IMR-90 (cell line): Measurements from ENCODE around the gene PPARD.

ENCODE experiments used
- CEBPB ChIP-seq: IDR thresholded peaks from 2 replicates; pipeline ENCODE4 v1.6.1; 2012; ENCODE audit warnings: low read depth, low read length, improper control_type of control experiment
- MAFK ChIP-seq: IDR thresholded peaks from 2 replicates; pipeline ENCODE4 v1.6.1; 2012; ENCODE audit warnings: low read depth, low read length, improper control_type of control experiment
- MAZ ChIP-seq: IDR thresholded peaks from 2 replicates; pipeline ENCODE4 v1.6.1; 2012; ENCODE audit warnings: low read depth, mild to moderate bottlenecking, low read length, improper control_type of control experiment, moderate library complexity, borderline replicate concordance
- POLR2A ChIP-seq: IDR thresholded peaks from 2 replicates; pipeline ENCODE4 v1.6.1; 2012; ENCODE audit warnings: mild to moderate bottlenecking, low read depth, low read length
- RFX5 ChIP-seq: IDR thresholded peaks from 2 replicates; pipeline ENCODE4 v1.8.0; 2012; ENCODE audit warnings: low read depth, mild to moderate bottlenecking, low read length, moderate library complexity
- SMC3 ChIP-seq: fragments of 150-350 bp; IDR thresholded peaks from 2 replicates; pipeline ENCODE4 v1.6.1; 2016; ENCODE audit warnings: low read depth, mild to moderate bottlenecking, antibody characterized with exemption, low read length, moderate library complexity
- TF ChIP-seq, protein P1 (sequence below): conservative IDR thresholded peaks from 2 replicates; pipeline ENCODE4 v1.5.1; 2012; ENCODE audit warnings: mild to moderate bottlenecking, low read depth, low read length, improper control_type of control experiment
- TF ChIP-seq, protein P2 (sequence below): fragments of 150-350 bp; IDR thresholded peaks from 2 replicates; pipeline ENCODE4 v1.6.1; 2017; ENCODE audit warnings: mild to moderate bottlenecking, antibody characterized with exemption, low read length, low read depth

DNA sequence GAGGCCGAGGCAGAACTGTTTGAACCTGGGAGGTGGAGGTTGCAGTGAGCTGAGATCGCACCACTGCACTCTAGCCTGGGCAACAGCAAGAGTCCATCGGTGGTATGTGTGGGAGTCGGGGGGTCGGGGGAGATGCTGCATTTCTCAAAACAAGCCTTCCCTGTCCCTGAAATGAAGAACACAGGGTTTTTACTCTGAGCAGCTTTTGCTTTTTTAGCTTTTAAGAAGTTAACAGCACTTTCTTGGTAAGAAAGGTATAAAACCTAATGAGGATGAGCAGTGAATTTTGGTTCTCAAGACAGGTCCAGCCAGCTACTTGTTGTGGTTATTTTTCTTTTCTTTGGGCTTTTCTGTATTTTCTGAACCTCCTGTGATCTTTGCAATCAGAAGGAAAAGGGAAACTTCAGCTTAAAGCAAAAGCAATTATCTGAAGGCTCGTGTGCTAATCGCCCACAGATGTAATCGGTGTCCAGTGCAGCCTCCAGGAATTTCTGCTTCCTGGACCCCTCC lies 129.5 kb downstream of the PPARD start:
- TF ChIP-seq MAFK (no peak), RFX5 (no peak), CEBPB (no peak), POLR2A (no peak; the same call in 1 of the 2 replicates), MAZ (no peak), SMC3 (no peak)
- TF ChIP-seq, protein P1, sequence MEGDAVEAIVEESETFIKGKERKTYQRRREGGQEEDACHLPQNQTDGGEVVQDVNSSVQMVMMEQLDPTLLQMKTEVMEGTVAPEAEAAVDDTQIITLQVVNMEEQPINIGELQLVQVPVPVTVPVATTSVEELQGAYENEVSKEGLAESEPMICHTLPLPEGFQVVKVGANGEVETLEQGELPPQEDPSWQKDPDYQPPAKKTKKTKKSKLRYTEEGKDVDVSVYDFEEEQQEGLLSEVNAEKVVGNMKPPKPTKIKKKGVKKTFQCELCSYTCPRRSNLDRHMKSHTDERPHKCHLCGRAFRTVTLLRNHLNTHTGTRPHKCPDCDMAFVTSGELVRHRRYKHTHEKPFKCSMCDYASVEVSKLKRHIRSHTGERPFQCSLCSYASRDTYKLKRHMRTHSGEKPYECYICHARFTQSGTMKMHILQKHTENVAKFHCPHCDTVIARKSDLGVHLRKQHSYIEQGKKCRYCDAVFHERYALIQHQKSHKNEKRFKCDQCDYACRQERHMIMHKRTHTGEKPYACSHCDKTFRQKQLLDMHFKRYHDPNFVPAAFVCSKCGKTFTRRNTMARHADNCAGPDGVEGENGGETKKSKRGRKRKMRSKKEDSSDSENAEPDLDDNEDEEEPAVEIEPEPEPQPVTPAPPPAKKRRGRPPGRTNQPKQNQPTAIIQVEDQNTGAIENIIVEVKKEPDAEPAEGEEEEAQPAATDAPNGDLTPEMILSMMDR, result no peak
- TF ChIP-seq, protein P2, sequence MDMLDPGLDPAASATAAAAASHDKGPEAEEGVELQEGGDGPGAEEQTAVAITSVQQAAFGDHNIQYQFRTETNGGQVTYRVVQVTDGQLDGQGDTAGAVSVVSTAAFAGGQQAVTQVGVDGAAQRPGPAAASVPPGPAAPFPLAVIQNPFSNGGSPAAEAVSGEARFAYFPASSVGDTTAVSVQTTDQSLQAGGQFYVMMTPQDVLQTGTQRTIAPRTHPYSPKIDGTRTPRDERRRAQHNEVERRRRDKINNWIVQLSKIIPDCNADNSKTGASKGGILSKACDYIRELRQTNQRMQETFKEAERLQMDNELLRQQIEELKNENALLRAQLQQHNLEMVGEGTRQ, result no peak
